HG03064 (cell line): ENCODE results near the gene OLIG2.

ENCODE experiments used
- ATAC-seq: cut with Tn5 transposase; IDR thresholded peaks from one replicate; pipeline ENCODE4 v1.9.1; 2021; ENCODE audit warnings: low read depth; ENCODE audit not compliant: unreplicated experiment

OLIG2 gene

DNA sequence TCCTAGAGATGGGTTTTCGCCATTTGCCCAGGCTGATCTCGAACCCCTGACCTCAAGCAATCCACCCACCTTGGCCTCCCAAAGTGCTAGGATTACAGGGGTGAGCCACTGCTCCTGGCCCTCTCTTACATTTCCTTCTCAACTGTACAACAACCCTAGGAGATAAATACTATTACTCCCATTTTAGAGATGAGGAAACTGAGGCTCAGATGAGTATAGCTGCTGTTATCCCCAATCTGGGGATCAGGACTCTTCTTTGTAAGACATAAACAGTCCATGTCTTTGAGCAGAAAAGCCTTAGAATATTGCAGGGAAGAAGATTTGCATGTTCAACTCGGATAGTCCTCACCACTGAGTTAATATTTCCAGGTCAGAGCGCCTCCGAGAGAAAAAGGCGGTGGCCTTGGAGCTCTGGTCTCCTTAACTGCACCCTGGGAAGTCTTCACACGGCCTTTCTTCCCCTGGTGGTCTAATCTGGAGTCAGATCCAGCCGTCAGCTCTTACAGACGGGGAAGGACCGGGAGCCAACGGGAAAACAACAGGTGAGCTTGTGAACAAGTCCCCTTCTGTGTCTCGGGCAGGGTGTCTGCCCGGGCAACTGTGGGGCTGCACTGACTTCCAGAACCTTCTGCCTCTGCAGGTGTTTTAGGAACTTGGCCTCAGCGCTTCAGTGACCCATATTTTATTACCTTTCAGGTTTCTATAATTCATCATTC, 38.3 kb downstream of the OLIG2 start:
- no peak for ATAC-seq

DNA sequence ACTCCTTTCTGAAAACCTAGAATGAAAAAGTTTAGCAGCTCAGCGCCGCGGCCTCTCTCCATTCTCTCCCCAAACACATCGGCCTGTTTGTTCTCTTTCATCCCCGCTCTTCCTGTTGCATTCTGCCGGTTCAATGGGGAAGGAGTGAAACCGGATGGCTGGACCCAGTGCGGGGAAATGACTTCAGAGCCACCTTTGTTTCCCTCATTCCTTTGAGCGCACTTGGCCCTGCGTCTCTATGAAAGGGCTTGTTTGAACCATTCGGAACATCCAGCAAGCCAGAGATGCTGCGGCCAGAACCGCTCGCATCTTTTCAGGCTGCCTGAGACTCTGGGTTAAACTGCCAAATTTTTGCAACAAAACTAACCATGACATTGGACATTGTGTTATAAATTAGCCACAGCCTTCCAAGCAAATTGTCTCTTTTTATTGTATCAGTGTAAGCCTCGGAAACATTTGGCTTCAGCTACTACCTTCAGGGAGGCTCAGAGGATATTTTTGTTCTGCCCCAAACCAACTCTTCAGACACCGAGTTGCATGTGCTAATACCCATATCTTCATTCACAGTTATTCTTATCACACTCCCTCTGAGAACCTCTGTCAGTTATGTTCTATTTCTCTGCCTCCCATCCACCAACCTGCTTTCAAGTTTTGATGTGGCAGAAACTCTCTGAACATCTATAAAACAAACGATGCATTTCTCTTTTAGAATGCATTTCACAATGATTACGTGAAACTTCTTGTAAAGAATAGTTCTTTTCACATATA, 39.1 kb downstream of the OLIG2 start:
- no peak for ATAC-seq

DNA sequence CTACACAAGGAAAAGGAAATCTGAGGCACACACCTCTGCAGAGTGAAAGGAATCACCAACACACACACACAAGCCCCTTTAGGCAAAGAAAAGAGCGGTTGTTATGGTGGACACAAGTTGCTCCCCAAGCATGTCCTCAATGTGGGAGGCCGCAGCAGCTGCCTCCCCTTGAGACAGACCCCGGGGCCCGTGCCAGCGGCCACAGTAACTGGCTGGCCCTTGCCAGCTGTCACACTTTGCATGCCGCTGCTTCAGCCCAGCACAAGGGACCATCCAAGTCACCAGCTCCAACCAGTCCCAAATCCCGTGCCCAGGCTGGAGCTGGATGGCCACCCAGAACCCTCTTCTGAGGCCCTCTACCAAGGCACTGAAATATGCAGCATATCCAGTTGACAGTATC, 41.3 kb downstream of the OLIG2 start:
- no peak for ATAC-seq

DNA sequence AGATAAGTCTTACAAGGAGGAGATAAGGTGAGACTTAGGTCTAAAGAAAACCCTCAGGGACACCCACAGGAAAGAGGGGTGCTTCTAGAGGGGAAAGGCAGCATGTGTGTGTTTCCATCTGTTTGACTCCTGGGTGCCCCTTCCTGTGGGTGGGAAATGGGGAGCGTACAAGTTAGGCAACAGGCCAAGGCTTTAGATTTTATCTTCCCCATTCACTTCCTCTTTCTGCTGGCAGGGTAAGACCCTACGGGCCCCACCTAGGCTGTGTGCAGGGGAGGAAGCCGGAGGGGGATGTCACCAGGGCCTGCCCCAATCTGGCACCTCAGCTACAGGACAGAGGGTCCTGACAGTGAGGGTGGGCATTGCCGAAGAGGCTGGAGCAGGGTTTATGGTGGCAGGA, 41.7 kb downstream of the OLIG2 start:
- no peak for ATAC-seq

DNA sequence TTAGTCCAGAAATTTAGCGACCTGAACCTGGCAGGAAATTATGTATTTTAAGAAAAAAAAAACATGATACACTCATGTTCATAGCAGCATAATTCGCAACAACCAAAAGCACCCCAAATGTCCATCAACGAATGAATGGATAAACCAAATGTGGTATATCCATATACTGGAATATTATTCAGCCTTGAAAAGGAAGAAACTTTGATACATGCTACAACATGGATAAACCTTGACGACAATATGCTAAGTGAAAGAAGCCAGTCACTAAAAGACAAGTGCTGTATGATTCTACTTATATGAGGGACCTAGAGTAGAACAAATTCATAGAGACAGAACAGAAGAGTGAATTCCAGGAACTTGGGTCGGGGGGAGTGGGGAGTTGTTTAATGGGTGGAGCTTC, 43.5 kb downstream of the OLIG2 start:
- no peak for ATAC-seq

DNA sequence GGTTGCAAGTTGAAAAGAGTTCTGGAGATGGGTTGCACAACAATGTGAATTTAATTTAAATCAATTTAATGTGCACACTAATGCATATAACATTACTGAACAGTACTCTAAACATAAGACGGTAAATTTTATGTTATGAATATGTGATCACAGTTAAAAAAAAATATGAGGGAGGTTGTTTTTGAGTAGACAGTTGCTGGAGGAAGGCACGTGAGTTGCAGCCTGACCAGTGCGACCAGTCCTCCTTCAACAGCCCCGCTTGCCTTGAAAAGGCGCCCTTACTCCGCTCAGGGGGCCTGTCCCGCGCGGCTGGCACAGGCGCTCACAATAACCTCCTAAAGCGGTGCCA, 43.9 kb downstream of the OLIG2 start:
- ATAC-seq, result no peak

DNA sequence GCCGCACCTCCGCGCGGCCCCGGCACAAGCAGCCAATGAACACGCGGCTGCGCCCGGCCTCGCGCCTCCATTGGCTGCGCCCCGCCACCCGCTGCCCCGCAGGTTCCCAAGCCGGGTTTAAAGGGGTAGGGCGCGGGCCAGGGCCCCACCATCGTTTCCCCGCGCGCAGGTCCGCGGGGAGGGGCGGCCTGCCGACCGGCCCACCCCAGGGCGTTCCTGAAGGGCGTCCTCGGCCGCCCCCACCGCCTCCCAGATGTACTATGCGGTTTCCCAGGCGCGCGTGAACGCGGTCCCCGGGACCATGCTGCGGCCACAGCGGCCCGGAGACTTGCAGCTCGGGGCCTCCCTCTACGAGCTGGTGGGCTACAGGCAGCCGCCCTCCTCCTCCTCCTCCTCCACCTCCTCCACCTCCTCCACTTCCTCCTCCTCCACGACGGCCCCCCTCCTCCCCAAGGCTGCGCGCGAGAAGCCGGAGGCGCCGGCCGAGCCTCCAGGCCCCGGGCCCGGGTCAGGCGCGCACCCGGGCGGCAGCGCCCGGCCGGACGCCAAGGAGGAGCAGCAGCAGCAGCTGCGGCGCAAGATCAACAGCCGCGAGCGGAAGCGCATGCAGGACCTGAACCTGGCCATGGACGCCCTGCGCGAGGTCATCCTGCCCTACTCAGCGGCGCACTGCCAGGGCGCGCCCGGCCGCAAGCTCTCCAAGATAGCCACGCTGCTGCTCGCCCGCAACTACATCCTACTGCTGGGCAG, 44.4 kb downstream of the OLIG2 start, which contains the start of gene OLIG1:
Gene OLIG1, plus strand, starts transcription at position 148 of the 750 bp plus-strand sequence. Its CDS starts 106 bp downstream, at position 254.
- ATAC-seq, result no peak

DNA sequence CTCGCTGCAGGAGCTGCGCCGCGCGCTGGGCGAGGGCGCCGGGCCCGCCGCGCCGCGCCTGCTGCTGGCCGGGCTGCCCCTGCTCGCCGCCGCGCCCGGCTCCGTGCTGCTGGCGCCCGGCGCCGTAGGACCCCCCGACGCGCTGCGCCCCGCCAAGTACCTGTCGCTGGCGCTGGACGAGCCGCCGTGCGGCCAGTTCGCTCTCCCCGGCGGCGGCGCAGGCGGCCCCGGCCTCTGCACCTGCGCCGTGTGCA, 44.9 kb downstream of the OLIG2 start:
- no peak for ATAC-seq

DNA sequence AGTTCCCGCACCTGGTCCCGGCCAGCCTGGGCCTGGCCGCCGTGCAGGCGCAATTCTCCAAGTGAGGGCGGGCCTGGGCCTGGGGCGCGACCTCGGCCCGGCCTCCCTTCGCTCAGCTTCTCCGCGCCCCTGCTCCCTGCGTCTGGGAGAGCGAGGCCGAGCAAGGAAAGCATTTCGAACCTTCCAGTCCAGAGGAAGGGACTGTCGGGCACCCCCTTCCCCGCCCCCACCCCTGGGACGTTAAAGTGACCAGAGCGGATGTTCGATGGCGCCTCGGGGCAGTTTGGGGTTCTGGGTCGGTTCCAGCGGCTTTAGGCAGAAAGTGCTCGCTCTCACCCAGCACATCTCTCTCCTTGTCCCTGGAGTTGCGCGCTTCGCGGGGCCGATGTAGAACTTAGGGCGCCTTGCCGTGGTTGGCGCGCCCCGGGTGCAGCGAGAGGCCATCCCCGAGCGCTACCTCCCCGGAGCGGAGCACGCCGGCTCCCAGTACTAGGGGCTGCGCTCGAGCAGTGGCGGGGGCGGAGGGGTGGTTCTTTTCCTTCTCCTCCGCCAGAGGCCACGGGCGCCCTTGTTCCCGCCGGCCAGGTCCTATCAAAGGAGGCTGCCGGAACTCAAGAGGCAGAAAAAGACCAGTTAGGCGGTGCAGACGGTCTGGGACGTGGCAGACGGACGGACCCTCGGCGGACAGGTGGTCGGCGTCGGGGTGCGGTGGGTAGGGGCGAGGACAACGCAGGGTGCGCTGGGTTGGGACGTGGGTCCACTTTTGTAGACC, 45.4 kb downstream of the OLIG2 start:
- ATAC-seq, result no peak

DNA sequence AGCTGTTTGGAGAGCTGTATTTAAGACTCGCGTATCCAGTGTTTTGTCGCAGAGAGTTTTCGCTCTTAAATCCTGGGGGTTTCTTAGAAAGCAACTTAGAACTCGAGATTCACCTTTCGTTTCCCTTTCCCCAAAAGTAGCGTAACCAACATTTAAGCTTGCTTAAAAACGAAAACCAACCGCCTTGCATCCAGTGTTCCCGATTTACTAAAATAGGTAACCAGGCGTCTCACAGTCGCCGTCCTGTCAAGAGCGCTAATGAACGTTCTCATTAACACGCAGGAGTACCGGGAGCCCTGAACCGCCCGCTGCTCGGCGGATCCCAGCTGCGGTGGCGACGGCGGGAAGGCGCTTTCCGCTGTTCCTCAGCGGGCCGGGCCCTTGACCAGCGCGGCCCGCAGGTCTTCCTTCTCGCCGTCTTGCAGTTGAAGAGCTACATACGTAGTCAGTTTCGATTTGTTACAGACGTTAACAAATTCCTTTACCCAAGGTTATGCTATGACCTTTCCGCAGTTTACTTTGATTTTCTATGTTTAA, 46.1 kb downstream of the OLIG2 start:
- no peak for ATAC-seq

DNA sequence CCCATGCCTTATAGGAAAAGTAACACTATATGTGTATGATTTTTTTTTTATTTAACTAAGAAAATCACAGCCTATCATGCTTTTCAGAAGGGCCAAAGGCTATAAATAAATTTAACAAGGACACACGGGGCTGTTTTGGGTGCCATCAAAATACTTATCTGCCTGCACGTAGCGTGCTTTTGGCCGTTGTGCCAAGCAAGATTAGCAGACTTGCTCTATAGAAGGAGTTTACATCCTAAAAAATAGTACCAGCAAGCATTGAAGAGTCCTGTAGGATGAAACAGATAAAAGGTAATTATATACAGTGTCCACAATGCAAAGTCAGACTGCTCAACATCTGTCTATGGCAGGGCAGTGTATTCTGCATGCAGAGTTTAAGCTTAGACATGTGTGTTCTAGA, 47.9 kb downstream of the OLIG2 start:
- no peak for ATAC-seq

DNA sequence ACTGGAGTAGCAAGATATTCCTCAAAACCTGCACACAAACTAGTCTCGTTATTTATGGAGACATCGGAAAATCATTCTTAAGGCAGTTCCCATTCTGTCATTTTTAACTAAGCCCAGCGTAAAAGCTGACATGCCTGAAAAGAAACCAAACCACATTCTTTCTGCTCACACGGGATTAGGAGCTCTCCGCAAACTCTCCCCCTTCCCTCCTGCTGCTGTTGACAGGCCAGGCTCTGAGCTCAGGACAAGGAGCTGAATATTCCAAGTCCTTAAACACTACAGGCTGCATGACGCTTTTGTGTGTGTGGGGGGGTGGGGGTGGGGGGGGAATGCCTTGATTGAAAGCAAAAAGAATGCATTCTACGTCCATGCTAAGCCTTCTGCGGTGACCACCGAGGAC, 49.4 kb downstream of the OLIG2 start:
- no peak for ATAC-seq

DNA sequence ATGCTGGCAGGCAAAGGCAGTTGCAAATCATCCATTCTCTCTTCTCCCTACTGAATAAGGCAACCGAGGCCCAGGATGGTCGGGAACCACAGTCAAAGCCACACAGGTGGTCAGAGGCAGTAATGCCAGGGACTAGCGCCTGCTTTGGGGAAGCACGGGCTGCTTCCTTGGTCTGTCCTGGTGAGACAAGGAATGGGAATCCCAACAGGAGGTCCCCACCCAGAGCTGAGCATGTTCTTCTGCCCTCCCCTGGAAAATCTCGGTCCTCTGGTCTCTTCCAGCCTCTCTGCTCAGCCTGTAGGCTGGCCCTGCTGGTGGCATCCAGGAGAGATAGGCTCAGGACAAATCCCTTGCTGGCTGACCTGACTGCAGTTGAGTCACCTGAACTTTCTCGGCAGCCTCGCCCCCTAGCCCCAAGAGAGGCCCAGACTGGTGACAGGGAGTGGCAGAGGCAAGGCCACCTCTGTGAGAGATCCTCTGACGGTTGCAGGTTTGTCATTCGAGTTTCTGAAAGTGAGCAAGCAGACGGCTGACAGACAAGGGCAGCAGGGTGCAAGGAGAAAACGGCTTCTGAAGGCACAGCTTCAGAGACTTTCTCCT, 50.0 kb downstream of the OLIG2 start:
- no peak for ATAC-seq

DNA sequence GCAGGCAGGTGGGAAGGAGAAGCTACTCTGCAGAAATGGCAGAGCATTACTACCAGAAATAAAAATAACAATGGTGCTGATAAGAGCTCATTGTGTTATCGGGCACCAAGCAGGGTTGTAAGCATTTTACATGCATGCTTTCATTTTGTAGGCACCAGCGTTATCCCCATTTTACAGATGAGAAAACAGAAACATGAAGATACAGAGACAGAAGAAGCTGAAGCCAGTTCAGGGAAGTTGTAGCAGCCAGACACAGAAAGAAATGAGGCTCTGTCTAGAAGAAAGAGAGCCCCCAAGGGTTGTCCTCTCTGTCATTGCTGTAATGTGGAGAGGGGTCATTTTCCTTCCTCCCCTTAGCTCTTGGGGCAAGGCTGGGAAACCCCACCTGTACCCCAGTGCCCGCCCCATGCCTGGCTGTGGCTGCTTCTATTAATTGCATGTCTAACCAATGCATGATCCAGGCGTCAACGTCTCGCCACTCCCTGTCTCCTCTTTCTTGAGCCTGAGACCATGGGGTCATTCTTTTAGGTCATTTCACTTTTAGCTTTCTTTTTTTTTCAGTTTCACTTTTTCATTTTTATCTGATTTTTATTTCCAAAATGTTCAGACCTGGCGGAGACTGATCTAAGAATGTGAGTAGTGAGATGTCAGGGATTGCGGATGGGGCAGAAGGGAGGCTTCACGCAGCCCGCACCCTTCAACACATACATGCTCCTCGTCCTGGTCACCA, 51.0 kb downstream of the OLIG2 start:
- ATAC-seq, result no peak
